Keratinocyte (primary cell): ENCODE results near the gene ADGRA3.

Experiments used
- EZH2 ChIP-seq: IDR thresholded peaks from one replicate; pipeline ENCODE4 v1.6.1; 2012; ENCODE audit warnings: inconsistent platforms, mild to moderate bottlenecking, low read length, moderate library complexity
- TF ChIP-seq, protein P1 (sequence below), 3 experiments: IDR thresholded peaks in 1 of 3; conservative IDR thresholded peaks in 1 of 3; optimal IDR thresholded peaks in 1 of 3; 2 replicates in 2 of 3; 3 replicates in 1 of 3; pipeline versions ENCODE3 to v1.5.1; 2011; ENCODE audit warnings: low read length in 3 of 3, mild to moderate bottlenecking in 3 of 3, moderate library complexity in 2 of 3, control low read depth in 1 of 3, inconsistent platforms in 1 of 3; ENCODE audit not compliant: insufficient read depth in 2 of 3; ENCODE audit errors: extremely low read depth in 1 of 3

DNA sequence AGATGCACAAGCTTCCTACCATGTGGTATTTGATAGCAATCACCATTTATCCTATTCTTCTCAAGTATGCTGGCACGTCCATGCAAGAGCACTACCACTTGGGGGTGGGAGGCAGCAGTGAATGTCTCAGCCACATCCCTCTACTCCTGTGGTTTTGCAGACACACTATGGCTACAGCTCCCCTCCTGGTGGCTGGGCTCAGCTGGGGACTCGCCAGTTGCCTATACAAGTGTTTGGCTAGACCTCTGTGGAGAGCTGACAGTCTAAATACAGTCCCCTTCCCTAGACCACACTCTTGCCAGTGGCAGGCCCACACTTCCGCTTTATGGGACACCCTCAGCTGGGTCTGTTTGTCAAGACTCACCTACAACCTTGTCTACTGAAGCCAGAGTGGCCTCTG, 53.2 kb downstream of the ADGRA3 start:
- TF ChIP-seq EZH2, result no peak
- TF ChIP-seq, protein P1, sequence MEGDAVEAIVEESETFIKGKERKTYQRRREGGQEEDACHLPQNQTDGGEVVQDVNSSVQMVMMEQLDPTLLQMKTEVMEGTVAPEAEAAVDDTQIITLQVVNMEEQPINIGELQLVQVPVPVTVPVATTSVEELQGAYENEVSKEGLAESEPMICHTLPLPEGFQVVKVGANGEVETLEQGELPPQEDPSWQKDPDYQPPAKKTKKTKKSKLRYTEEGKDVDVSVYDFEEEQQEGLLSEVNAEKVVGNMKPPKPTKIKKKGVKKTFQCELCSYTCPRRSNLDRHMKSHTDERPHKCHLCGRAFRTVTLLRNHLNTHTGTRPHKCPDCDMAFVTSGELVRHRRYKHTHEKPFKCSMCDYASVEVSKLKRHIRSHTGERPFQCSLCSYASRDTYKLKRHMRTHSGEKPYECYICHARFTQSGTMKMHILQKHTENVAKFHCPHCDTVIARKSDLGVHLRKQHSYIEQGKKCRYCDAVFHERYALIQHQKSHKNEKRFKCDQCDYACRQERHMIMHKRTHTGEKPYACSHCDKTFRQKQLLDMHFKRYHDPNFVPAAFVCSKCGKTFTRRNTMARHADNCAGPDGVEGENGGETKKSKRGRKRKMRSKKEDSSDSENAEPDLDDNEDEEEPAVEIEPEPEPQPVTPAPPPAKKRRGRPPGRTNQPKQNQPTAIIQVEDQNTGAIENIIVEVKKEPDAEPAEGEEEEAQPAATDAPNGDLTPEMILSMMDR (optimal IDR thresholded peaks at IDR 0.05 in 1 of 3, IDR thresholded peaks at IDR 0.05 in 1 of 3, conservative IDR thresholded peaks at IDR 0.05 in 1 of 3; ENCODE audit: extremely low read depth in 1 of 3, insufficient read depth in 2 of 3, low read length in 3 of 3), result peak in 1 of 3 experiments; percentile 25
